NT2/D1 (cell line): ENCODE results near the gene ARHGAP45.
"Not testable (repeated sequence)": the region's sequence is repeated elsewhere in the genome, so short reads cannot be mapped to it uniquely, and the experiment has no call there.

Source experiments
- DNase-seq: peaks from one replicate; pipeline ENCODE4 v3.0.0-alpha.2; 2011; ENCODE audit warnings: low read depth, low spot score
- H3K27me3 ChIP-seq: 2 replicates; pipeline ENCODE4 v1.6.0; 2011; ENCODE audit warnings: mild to moderate bottlenecking; ENCODE audit not compliant: insufficient read length, insufficient read depth
- H3K36me3 ChIP-seq: 2 replicates; pipeline ENCODE4 v1.6.1; 2011; ENCODE audit warnings: mild to moderate bottlenecking, low read length, mixed read lengths; ENCODE audit not compliant: insufficient read depth, insufficient read length
- H3K4me1 ChIP-seq: 2 replicates; pipeline ENCODE4 v1.5.1; 2011; ENCODE audit not compliant: insufficient read depth, insufficient read length
- H3K4me3 ChIP-seq: 2 replicates; pipeline ENCODE4 v1.5.1; 2011; ENCODE audit warnings: low read depth; ENCODE audit not compliant: insufficient read length
- H3K9ac ChIP-seq: 2 replicates; pipeline ENCODE4 v1.6.0; 2011; ENCODE audit warnings: low read depth; ENCODE audit not compliant: insufficient read length
- H3K9me3 ChIP-seq: 2 replicates; pipeline ENCODE4 v1.5.1; 2011; ENCODE audit warnings: mild to moderate bottlenecking, low read length; ENCODE audit not compliant: insufficient read depth
- SUZ12 ChIP-seq: IDR thresholded peaks from 2 replicates; pipeline ENCODE4 v1.6.1; 2011; ENCODE audit not compliant: insufficient read length, insufficient read depth; ENCODE audit errors: extremely low read depth
- YY1 ChIP-seq: IDR thresholded peaks from 2 replicates; pipeline ENCODE4 v1.6.1; 2011; ENCODE audit not compliant: insufficient read length, insufficient read depth
- ZNF274 ChIP-seq: IDR thresholded peaks from 2 replicates; pipeline ENCODE4 v1.6.1; 2011; ENCODE audit warnings: mild to moderate bottlenecking, low read depth, low read length

Gene ARHGAP45

DNA sequence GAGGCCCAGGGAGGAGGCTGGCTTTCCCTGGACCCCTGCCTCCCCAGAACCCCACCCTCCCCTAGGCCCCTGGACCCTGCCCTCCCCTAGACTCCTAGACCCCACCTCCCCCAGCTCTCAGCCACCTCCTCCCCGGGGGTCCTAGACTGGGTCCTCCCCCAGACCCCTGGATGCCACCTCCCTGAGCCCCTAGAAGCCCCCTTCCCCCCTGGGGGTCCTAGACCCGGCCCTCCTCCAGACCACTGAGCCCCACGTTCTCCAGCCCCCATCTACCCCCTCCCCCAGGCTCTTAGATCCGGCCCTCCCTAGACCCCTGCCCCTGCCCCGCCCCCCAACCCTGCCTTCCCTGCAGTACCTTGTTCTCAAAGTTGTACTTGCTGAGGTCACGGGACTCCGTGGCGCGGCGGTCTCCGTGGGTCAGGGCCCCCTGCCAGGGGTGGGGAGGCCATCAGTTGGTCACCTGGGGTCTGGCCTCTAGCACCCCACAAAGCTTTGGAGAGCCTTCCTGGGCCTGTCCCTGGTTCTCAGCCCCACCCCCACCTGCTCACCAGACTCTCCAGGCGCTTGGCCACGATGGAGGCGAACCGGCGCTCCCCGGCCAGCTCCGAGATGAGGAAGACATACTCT is 44.8 kb downstream of the ARHGAP45 start:
- Histone ChIP-seq H3K9me3 (no peaks in the 10 kb centered on the region), H3K4me1 (peaks cover 27% of the 10 kb centered on the region)
- DNase-seq: no peak

DNA sequence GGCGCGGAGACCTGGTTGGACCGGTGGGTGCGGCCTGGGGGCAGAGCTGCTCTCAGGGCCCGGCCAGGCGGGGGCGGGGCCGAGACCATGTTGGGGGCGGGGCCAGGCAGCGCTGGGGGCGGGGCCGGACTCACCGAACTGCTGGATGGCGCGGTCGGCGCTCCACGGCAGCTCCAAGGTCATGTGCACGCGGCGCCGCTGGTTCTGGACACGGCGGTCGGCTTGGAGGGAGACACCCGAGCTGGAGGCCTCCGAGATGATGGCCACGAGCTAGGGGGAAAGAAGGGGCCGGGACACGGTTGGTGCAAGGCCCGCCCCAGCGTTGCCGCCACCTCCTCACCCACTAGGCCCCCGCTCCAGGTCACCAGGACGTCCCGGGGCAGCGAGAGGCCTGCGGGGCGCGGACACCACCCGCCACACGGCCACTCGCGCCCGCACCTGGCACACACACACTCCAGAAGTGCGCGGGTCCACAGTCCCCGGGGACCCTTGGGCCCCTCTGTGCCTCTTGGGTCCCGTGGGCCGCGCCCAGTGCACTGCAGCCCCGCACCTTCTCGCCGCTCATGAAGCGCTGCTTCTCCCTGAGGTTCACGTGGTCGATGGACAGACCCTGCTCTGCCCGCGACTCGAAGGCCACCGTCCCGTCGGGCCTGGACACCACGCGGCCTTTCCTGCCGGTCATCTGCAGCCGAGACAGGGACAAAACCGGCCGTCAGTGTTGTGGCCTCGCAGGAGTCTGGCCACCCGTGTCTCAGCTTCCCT is 45.5 kb downstream of the ARHGAP45 start:
- peaks cover 77% of the 10 kb centered on the region for H3K36me3 ChIP-seq
- H3K27me3 ChIP-seq: no peaks in the 10 kb centered on the region
- no peak for TF ChIP-seq ZNF274
- TF ChIP-seq SUZ12: no peak
- TF ChIP-seq YY1: no peak
- H3K9ac ChIP-seq: no peak overlapping the region
- H3K4me1 ChIP-seq: peaks cover 27% of the 10 kb centered on the region
- no peaks in the 10 kb centered on the region for H3K9me3 ChIP-seq
- DNase-seq: no peak
- H3K4me3 ChIP-seq: no peak overlapping the region

More for the DNA sequence above, 44.8 kb downstream of the ARHGAP45 start:
- peak overlapping the region; percentile 42 for H3K9ac ChIP-seq
- H3K36me3 ChIP-seq: peaks cover 77% of the 10 kb centered on the region
- no peaks in the 10 kb centered on the region for H3K27me3 ChIP-seq
- TF ChIP-seq SUZ12: no peak
- no peak overlapping the region for H3K4me3 ChIP-seq

DNA sequence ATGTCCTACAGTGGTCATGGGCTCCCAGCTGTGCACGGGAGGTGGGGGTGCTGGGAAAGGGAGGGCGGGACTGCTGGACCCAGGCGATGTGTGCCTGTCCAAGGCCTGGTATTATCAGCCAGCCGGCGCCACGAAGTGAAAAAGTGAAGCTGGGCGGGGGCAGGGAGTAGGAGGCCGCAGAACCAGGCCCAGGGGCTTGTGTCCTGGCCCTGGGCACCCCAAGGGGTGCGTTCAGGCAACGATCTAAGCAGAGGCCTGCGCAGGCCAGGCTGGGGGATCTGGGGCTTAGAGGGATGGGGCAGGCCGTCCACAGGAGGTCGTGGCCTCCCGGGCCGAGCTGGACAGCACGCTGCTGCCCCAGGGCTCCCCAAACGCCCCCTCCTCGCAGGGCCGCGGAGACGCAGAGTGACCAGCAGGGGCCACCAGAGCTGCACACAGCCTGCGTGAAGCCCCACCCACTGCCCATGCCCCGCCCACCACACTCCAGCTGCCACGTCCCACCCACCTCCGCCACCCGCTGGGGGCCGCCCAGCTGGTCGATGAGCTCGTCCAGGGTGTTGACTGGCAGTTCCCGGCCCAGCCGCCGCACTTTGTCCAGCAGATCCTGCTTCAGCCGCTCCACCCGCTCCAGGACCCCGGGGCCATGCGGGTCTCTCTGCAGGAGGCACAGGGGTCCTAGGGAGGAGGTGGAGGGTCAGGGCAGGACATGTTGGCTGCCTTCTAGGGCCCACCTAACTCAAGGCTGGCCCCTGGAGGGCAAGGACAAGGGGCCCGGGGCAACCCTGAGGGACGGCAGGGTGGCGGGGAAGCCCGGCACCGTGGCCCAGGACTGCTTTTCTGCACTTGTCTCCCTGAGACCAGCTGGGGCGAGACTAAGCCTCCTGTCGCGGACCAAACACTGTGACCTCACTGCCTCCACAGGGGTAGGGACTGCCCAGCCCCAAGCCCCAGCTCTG is 46.3 kb downstream of the ARHGAP45 start:
- no peak for TF ChIP-seq ZNF274
- TF ChIP-seq SUZ12: no peak
- TF ChIP-seq YY1: no peak
- Histone ChIP-seq H3K4me1 (peaks cover 31% of the 10 kb centered on the region), H3K9ac (peak overlapping the region; percentile 17), H3K27me3 (no peaks in the 10 kb centered on the region), H3K4me3 (no peak overlapping the region), H3K9me3 (no peaks in the 10 kb centered on the region), H3K36me3 (peaks cover 79% of the 10 kb centered on the region)
- DNase-seq: no peak

DNA sequence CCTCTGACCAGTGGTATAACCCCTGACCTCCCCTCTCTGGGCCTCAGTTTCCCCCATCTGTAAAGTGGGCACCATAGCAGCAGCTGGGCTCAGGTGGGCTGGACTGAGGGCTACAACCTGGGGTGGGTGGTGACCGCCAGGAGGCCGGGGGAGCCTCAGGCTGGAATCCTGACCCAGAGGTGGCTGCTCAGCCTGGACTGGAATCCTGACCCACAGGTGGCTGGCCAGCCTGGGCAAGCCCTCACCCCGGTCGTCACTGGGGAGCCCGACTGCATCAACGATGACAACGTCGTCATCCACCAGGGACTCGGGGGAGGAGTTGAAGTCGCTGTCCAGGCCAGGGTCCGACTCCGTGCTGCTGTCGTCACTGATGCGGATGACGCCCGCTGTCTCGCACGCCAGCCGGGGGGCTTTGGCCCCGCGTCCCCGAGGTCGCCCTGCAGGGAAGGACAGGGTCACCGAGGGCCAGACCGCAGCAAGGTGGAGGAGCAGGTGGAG is 47.1 kb downstream of the ARHGAP45 start:
- Histone ChIP-seq H3K9ac (peak overlapping the region; percentile 17), H3K36me3 (peaks cover 79% of the 10 kb centered on the region), H3K9me3 (no peaks in the 10 kb centered on the region), H3K4me1 (peaks cover 31% of the 10 kb centered on the region), H3K4me3 (no peak overlapping the region), H3K27me3 (no peaks in the 10 kb centered on the region)
- DNase-seq: no peak
- no peak for TF ChIP-seq SUZ12
- no peak for TF ChIP-seq ZNF274
- no peak for TF ChIP-seq YY1

DNA sequence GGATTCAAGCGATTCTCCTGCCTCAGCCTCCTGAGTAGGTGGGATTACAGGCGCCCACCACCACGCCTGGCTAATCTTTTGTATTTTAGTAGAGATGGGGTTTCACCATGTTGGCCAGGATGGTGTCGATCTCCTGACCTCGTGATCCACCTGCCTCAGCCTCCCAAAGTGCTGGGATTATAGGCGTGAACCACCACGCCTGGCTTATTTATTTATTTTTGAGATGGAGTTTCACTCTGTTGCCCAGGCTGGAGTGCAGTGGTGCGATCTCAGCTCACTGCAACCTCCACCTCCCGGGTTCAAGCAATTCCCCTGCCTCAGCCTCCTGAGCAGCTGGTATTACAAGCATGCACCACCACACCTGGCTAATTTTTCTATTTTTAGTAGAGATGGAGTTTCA is 47.8 kb downstream of the ARHGAP45 start:
- not testable (repeated sequence) for H3K27me3 ChIP-seq, DNase-seq, H3K4me3 ChIP-seq, H3K9me3 ChIP-seq, H3K9ac ChIP-seq
- Histone ChIP-seq H3K36me3 (peaks cover 84% of the 10 kb centered on the region), H3K4me1 (peaks cover 31% of the 10 kb centered on the region)

DNA sequence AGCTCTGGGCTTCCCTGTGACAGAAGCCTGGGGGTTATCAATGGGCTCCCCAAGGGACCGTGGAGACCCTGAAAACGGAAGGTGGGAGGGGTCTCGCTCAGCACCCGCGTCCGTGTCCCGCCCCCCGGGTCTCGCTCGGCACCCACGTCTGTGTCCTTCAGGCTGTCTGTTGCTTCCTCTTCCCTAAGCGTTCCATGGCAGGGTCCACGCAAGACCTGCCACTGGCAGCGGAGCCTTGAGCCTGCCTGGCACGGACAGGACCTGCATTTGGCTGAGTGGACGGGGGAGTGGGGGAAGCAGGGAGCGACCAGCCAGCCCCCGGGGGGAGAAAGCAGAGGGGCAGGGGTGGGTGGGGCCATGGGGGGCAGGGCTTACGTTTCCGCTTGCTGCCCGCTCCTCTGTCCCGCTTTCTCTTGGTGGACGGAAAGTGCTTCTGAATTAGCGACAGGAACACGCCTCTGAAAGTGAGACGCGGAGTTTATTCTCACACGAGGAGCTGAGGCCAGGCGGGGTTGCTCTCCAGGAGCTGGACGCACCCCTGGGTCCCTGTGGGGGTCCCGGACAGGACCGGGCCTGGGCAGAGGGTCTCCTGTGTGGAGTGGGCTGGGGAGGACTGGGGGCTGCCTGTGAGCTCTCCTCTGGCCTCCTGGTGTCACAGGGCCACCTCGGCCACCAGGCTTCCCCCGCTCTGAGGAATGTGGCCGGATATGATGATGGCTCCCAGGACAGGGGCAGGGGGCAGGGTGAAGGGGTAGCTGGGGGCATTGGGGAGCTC is 48.9 kb downstream of the ARHGAP45 start:
- Histone ChIP-seq H3K9me3 (no peaks in the 10 kb centered on the region), H3K27me3 (no peaks in the 10 kb centered on the region), H3K4me1 (peaks cover 27% of the 10 kb centered on the region), H3K36me3 (peaks cover 84% of the 10 kb centered on the region), H3K9ac (no peak overlapping the region), H3K4me3 (no peak overlapping the region)
- TF ChIP-seq ZNF274 (no peak), SUZ12 (no peak), YY1 (no peak)
- no peak for DNase-seq
